Measurements from ENCODE around the gene NT5C1A.

The NT5C1A gene

DNA sequence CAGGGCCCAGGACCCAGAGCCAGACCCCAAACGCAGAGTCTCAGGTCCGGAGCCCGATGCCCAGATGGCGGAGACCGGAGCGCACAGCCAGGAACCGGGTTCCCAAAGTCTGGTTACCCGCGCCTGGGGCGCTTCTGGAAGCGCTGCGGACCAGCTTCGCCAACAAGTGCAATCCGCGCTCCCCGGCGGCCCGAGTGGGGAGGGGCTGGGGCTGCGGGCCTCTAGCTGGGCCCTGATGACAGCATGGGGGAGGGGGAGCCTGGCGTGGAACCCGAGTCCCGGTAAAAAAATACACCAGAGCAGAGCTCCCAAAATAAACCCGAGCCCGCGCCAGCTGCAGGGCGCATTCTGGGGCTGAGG is 494 bp downstream of the NT5C1A start:
- Histone ChIP-seq H3K4me1 (ENCODE audit: control insufficient read depth, insufficient read depth, low read length) (peaks cover 4% of the 10 kb centered on the region), H3K27me3 (ENCODE audit: control insufficient read depth, insufficient read depth, low read length) (peaks cover 15% of the 10 kb centered on the region), H3K9ac (ENCODE audit: low read length) (no peak overlapping the region), H3K4me3 (ENCODE audit: low read length) (peak overlapping the region; percentile 61), H3K36me3 (ENCODE audit: control insufficient read depth, insufficient read depth, low read length) (no peaks in the 10 kb centered on the region), H3K27ac (ENCODE audit: low read depth, low read length) (no peak overlapping the region)

DNA sequence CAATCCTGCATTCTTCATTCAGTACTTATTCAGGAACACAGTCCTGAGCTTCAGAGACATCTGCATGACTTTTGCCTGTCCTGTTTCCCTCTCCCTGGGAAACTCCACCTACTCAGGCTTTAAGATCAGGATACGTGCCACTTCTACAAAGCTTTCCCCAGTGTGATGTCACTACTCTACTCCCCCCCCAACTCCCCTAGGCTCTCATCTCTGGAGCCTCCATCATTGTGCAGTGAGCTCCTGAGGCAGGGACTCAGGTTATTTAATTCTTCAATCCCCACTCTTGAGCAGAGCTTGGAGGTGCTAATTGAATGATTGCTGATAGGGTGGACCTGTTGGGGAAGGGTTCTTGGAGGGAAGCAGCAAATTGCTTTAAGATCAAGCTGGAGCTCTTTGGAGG is 1.2 kb downstream of the NT5C1A start:
- no peaks in the 10 kb centered on the region for H3K36me3 ChIP-seq (ENCODE audit: control insufficient read depth, insufficient read depth, low read length)
- H3K4me3 ChIP-seq (ENCODE audit: low read length): no peak overlapping the region
- peaks cover 4% of the 10 kb centered on the region for H3K4me1 ChIP-seq (ENCODE audit: control insufficient read depth, insufficient read depth, low read length)
- H3K27ac ChIP-seq (ENCODE audit: low read depth, low read length): no peak overlapping the region
- no peak overlapping the region for H3K9ac ChIP-seq (ENCODE audit: low read length)
- H3K27me3 ChIP-seq (ENCODE audit: control insufficient read depth, insufficient read depth, low read length): peaks cover 15% of the 10 kb centered on the region

DNA sequence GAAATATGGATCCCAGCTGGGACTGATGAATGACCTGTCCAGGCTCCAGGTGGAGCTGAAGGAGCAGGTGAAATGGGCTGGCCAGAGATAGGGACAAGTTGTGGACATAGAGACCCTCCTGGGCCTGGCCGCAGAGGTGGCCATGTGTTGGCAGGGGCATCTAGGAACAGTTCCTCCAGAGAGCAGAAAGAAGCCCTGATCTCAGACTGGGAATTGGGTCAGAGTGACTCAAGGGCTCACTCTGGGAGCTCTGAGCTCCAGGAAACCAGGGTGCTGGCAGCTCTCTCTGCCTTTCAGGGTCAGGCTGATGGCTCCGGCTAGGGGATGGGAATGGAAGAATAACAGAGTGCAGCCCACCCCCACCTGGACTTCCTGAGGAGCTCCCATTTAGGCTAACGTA is 3.0 kb downstream of the NT5C1A start:
- Histone ChIP-seq H3K27me3 (ENCODE audit: control insufficient read depth, insufficient read depth, low read length) (peaks cover 15% of the 10 kb centered on the region), H3K36me3 (ENCODE audit: control insufficient read depth, insufficient read depth, low read length) (no peaks in the 10 kb centered on the region), H3K9ac (ENCODE audit: low read length) (no peak overlapping the region), H3K4me1 (ENCODE audit: control insufficient read depth, insufficient read depth, low read length) (peaks cover 4% of the 10 kb centered on the region), H3K4me3 (ENCODE audit: low read length) (no peak overlapping the region), H3K27ac (ENCODE audit: low read depth, low read length) (no peak overlapping the region)

DNA sequence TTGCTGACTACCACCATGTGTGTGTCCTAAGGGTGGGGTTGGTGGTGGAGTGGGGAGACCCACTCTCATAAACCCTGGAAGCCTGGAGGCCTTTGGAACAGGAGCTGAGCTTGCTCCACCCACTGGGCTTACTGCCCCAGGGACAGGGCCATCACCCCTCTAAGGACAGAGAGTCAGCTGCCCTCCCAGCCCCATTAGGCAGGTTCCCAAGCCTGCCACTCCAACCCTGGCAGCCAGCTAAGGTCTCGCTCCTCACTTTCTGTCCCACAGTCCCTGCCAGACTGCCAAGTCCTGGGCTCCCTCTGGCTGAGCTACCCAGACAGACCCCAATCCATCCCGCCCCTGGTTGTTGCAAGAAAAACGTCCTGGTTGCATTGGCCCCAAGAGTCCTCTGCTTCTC is 3.8 kb downstream of the NT5C1A start:
- H3K4me3 ChIP-seq (ENCODE audit: low read length): no peak overlapping the region
- H3K4me1 ChIP-seq (ENCODE audit: control insufficient read depth, insufficient read depth, low read length): peaks cover 4% of the 10 kb centered on the region
- H3K27ac ChIP-seq (ENCODE audit: low read depth, low read length): no peak overlapping the region
- no peak overlapping the region for H3K9ac ChIP-seq (ENCODE audit: low read length)
- H3K27me3 ChIP-seq (ENCODE audit: control insufficient read depth, insufficient read depth, low read length): peaks cover 15% of the 10 kb centered on the region
- H3K36me3 ChIP-seq (ENCODE audit: control insufficient read depth, insufficient read depth, low read length): no peaks in the 10 kb centered on the region

DNA sequence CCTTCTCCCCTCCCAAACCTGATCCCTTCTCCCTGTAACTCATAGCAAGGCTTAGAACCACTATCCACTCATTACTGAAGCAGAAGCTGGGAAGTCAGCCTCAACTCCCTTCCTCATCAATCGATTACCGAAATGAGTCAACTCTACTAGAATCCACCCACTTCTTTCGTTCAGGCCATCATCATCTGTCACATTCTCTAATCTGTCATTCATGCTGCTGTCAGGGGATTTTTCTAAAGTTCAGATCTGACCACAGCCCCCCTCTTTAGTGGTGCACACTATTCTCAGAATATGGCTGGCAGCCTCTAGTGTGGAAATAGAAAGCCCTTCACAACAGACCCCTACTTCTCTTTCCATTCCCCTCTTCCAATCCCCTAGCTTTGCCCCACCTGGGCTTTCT is 5.1 kb downstream of the NT5C1A start:
- Histone ChIP-seq H3K36me3 (ENCODE audit: control insufficient read depth, insufficient read depth, low read length) (no peaks in the 10 kb centered on the region), H3K4me1 (ENCODE audit: control insufficient read depth, insufficient read depth, low read length) (peaks cover 4% of the 10 kb centered on the region), H3K4me3 (ENCODE audit: low read length) (no peak overlapping the region), H3K27ac (ENCODE audit: low read depth, low read length) (no peak overlapping the region), H3K27me3 (ENCODE audit: control insufficient read depth, insufficient read depth, low read length) (peaks cover 15% of the 10 kb centered on the region), H3K9ac (ENCODE audit: low read length) (no peak overlapping the region)

DNA sequence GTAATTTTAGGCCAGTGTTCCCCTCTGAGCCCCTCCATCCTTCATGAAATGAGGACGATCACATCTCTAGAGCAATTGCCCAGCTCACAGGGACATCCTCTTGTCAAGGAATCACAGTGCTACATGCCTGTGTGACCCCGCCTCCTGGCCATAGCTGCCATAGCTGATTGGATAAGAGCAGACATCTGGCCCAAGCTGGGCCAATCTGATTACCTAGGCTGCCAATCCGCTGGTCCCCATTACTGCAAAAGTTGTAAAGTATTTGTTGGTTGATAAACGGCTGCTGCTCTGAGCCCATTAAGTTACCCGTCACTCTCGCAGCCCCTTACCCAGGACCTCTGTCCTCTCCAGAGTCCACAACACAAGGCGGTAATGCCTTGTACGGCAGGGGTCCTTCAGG is 8.3 kb downstream of the NT5C1A start:
- H3K36me3 ChIP-seq (ENCODE audit: control insufficient read depth, insufficient read depth, low read length): no peaks in the 10 kb centered on the region
- no peak overlapping the region for H3K4me3 ChIP-seq (ENCODE audit: low read length)
- H3K27ac ChIP-seq (ENCODE audit: low read depth, low read length): no peak overlapping the region
- no peak overlapping the region for H3K9ac ChIP-seq (ENCODE audit: low read length)
- no peaks in the 10 kb centered on the region for H3K4me1 ChIP-seq (ENCODE audit: control insufficient read depth, insufficient read depth, low read length)
- peaks cover 2% of the 10 kb centered on the region for H3K27me3 ChIP-seq (ENCODE audit: control insufficient read depth, insufficient read depth, low read length)

DNA sequence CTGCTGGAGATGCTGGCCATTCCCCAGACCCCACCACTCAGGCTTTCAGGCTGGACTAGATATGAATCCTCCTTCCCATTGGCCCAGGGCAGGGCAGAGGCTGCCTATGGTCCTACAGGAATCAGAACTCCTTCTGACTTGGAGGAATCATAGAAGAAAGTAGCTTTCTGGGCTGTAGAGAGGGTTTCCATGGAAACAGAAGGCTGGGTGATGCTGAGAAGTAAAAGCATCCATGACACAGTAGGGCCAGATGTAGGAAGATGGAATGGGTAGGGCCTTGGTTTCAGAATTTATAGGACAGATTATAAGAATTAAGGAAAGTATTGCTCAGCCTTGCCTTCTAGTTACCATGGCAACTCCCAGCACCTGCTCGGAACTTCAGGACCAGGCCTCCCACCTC is 9.0 kb downstream of the NT5C1A start:
- Histone ChIP-seq H3K27ac (ENCODE audit: low read depth, low read length) (no peak overlapping the region), H3K27me3 (ENCODE audit: control insufficient read depth, insufficient read depth, low read length) (no peaks in the 10 kb centered on the region), H3K36me3 (ENCODE audit: control insufficient read depth, insufficient read depth, low read length) (no peaks in the 10 kb centered on the region), H3K4me3 (ENCODE audit: low read length) (no peak overlapping the region), H3K4me1 (ENCODE audit: control insufficient read depth, insufficient read depth, low read length) (no peaks in the 10 kb centered on the region), H3K9ac (ENCODE audit: low read length) (no peak overlapping the region)

DNA sequence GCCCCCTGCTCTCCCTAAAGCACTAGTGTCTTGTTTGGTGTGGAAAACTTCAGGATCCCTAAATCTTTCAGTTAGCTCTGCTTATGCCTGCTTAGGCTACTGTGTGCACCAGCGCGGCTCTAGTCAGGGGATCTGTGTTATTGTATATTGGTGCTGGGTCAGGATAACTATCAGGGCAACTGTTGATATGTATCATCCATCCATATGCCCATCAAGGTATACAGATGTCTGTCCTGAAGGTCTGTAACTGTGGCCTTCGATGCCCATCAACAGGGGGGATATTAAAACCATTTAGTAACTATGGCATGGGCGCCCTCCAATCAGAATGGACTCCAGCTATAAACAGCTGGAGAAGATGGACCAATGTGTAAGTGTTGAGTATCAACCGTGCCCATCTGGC is 12.4 kb downstream of the NT5C1A start:
- no peak overlapping the region for H3K4me3 ChIP-seq (ENCODE audit: low read length)
- H3K36me3 ChIP-seq (ENCODE audit: control insufficient read depth, insufficient read depth, low read length): no peaks in the 10 kb centered on the region
- H3K9ac ChIP-seq (ENCODE audit: low read length): no peak overlapping the region
- no peaks in the 10 kb centered on the region for H3K4me1 ChIP-seq (ENCODE audit: control insufficient read depth, insufficient read depth, low read length)
- no peak overlapping the region for H3K27ac ChIP-seq (ENCODE audit: low read depth, low read length)
- no peaks in the 10 kb centered on the region for H3K27me3 ChIP-seq (ENCODE audit: control insufficient read depth, insufficient read depth, low read length)

DNA sequence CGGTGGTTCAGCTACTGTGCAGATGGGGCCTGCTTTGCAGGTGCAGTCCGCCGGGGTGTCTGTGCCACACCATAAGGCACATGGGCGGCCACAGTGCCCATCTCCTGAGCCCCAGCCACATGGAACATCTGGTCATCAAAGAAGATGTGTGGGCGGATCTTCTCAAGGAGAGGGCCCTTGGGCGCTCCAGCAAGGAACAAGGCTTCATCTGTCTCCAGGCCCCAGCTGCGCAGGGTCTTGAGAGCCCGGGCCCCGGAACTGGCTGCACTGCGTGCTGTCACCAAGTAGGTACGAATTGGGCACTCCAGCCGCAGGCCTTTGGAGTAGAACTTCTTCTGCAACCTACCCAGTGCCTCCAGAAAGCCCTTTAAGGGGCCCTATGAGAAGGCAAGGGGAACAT is 12.8 kb downstream of the NT5C1A start:
- Histone ChIP-seq H3K4me3 (ENCODE audit: low read length) (no peak overlapping the region), H3K27me3 (ENCODE audit: control insufficient read depth, insufficient read depth, low read length) (no peaks in the 10 kb centered on the region), H3K4me1 (ENCODE audit: control insufficient read depth, insufficient read depth, low read length) (no peaks in the 10 kb centered on the region)

DNA sequence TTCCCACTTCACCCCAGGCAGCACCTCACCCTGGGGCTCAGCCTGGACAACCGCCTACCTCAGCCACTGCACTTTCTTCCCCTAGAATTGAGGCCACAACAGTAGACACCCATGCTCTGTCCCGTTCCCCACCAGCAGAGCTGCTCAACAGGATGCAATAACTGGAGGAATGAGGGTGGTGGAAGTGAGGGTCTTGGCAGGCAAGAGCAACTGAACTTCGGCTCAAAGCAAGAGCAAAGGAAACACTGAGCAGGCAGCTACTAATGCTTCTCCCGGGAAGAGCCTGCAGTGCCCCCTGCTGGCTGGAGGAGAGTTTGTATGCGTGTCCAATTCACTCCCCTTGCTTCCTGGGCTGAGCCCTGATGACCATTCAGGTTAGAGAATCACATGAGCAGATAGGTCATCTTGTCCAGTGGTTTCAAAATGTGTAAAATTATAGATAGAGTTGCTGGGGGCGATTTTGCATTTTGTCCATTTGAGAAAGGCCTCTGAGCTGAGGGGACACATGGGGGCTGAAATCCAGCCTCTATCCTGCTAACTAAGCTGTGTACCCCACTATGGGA is 13.9 kb downstream of the NT5C1A start:
- no peaks in the 10 kb centered on the region for H3K4me1 ChIP-seq (ENCODE audit: control insufficient read depth, insufficient read depth, low read length)
- no peak overlapping the region for H3K9ac ChIP-seq (ENCODE audit: low read length)
- no peaks in the 10 kb centered on the region for H3K36me3 ChIP-seq (ENCODE audit: control insufficient read depth, insufficient read depth, low read length)
- no peak overlapping the region for H3K27ac ChIP-seq (ENCODE audit: low read depth, low read length)
- no peak overlapping the region for H3K4me3 ChIP-seq (ENCODE audit: low read length)
- no peaks in the 10 kb centered on the region for H3K27me3 ChIP-seq (ENCODE audit: control insufficient read depth, insufficient read depth, low read length)

More for the DNA sequence above, 12.8 kb downstream of the NT5C1A start:
- H3K27ac ChIP-seq (ENCODE audit: low read depth, low read length): no peak overlapping the region
- no peaks in the 10 kb centered on the region for H3K36me3 ChIP-seq (ENCODE audit: control insufficient read depth, insufficient read depth, low read length)
- no peak overlapping the region for H3K9ac ChIP-seq (ENCODE audit: low read length)

DNA sequence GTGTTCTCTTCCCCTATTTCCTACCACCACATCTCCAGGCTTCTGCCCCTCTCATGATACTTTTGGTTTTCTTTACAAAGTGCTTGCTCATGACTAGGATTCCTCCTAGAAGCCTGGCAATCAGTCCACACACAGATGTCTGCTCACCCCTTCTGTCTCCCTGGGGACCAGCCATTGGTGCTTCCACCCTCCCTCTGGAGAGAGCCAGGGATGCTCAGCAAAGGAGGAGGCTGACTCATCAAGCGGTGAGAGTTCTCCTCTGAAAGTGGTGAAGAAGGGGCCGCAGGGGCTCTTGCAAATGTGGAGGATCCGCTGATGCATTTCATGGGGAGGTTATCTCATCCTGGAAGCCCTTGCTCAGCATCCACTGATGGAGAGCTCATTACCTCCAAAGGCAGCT is 14.5 kb downstream of the NT5C1A start:
- Histone ChIP-seq H3K36me3 (ENCODE audit: control insufficient read depth, insufficient read depth, low read length) (no peaks in the 10 kb centered on the region), H3K27ac (ENCODE audit: low read depth, low read length) (no peak overlapping the region), H3K9ac (ENCODE audit: low read length) (no peak overlapping the region), H3K4me3 (ENCODE audit: low read length) (no peak overlapping the region), H3K27me3 (ENCODE audit: control insufficient read depth, insufficient read depth, low read length) (no peaks in the 10 kb centered on the region), H3K4me1 (ENCODE audit: control insufficient read depth, insufficient read depth, low read length) (no peaks in the 10 kb centered on the region)

DNA sequence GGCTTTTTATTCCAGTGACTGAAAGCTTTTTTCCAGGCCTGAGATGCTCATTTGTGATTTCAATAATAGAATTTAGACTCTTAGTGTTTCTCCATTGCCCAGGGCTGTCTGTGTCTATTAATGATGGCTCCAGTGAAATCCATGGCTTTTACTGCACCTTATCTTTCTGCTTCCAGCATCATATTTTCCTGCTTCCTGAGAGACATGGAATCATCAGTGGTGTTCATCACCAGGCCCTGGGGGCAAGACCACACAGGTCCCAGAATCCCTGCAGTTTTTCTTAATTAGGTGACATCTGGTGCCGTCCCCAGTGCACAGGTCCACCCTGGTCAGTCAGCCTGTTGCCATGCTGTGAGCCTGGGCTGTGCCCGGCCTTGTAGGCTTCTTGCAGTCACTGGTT is 15.5 kb downstream of the NT5C1A start:
- H3K27ac ChIP-seq (ENCODE audit: low read depth, low read length): no peak overlapping the region
- H3K4me1 ChIP-seq (ENCODE audit: control insufficient read depth, insufficient read depth, low read length): no peaks in the 10 kb centered on the region
- H3K9ac ChIP-seq (ENCODE audit: low read length): no peak overlapping the region
- H3K27me3 ChIP-seq (ENCODE audit: control insufficient read depth, insufficient read depth, low read length): no peaks in the 10 kb centered on the region
- no peaks in the 10 kb centered on the region for H3K36me3 ChIP-seq (ENCODE audit: control insufficient read depth, insufficient read depth, low read length)
- H3K4me3 ChIP-seq (ENCODE audit: low read length): no peak overlapping the region

DNA sequence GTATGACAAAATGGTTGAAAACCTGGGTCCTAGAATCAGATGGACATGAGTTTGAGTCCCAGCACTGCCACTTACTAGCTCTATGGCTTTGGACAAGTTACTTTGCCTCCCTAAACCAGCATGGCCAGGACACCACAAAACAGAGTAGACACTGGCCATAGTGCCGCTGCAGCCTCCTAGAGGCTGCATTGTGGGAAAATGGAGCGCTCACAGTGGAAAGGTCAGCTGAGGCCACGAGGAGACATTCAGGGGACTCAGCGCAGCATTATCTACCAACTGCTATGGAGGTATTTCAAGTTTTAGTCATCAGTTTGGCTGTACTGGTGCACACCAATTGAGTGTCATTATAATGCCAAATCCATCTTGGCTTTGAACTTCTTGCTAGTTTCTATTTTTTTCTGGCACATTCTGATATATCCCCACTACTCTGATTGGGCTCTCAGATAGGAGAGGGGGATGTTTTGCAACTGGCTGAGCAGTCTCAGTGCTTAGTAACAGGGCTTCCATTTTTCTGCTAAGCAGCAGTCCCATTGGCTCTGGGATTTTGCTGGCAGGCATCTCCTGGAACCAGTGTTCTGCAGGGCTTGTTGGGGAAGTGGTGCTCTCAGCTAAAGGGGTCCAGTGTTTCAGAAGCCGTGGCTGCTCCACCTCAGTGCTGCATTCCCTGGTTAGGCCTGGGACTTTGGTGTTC is 16.2 kb downstream of the NT5C1A start:
- H3K9ac ChIP-seq (ENCODE audit: low read length): no peak overlapping the region
- H3K27ac ChIP-seq (ENCODE audit: low read depth, low read length): no peak overlapping the region
- no peaks in the 10 kb centered on the region for H3K4me1 ChIP-seq (ENCODE audit: control insufficient read depth, insufficient read depth, low read length)
- no peaks in the 10 kb centered on the region for H3K36me3 ChIP-seq (ENCODE audit: control insufficient read depth, insufficient read depth, low read length)
- H3K27me3 ChIP-seq (ENCODE audit: control insufficient read depth, insufficient read depth, low read length): no peaks in the 10 kb centered on the region
- no peak overlapping the region for H3K4me3 ChIP-seq (ENCODE audit: low read length)

Measured in rectal smooth muscle tissue (tissue), 1 donor.